Mesothelial cell of epicardium (in vitro differentiated cells): ENCODE data around the gene MAGIX. TPM values are rescaled to one million over a fixed set of nuclear protein-coding genes. Genes with fewer than 3 reads are reported as not detected.

Experiments
- DNase-seq, 2 experiments: peaks; one replicate each; pipeline ENCODE4 v3.0.0; 2021; ENCODE audit warnings: low spot score in 2 of 2; ENCODE audit not compliant: unreplicated experiment in 2 of 2
- H3K27ac Mint-ChIP-seq: 2 replicates; pipeline ENCODE4 v1.8.0; 2021; ENCODE audit warnings: mixed read lengths
- H3K27me3 Mint-ChIP-seq: 2 replicates; pipeline ENCODE4 v1.8.0; 2021; ENCODE audit warnings: low read depth, mixed read lengths
- H3K36me3 Mint-ChIP-seq: 2 replicates; pipeline ENCODE4 v1.8.0; 2021; ENCODE audit warnings: mixed read lengths
- H3K4me1 Mint-ChIP-seq: 2 replicates; pipeline ENCODE4 v1.8.0; 2021; ENCODE audit warnings: mixed read lengths
- H3K4me3 Mint-ChIP-seq: 2 replicates; pipeline ENCODE4 v1.8.0; 2021; ENCODE audit warnings: mild to moderate bottlenecking, moderate library complexity, mixed read lengths
- H3K9me3 Mint-ChIP-seq: 2 replicates; pipeline ENCODE4 v1.8.0; 2021; ENCODE audit warnings: mixed read lengths
- CTCF ChIP-seq: fragments of 200-600 bp; sonication (generic); IDR thresholded peaks from one replicate; pipeline ENCODE4 v1.5.0; 2021; ENCODE audit warnings: antibody characterized with exemption; ENCODE audit not compliant: unreplicated experiment
- total RNA-seq: library from RNA; stranded (reverse); gene quantifications from 3 replicates; pipeline ENCODE4 v1.2.1, GENCODE V29; 2021

Gene MAGIX
- total RNA-seq, 1 donor from 2014 or later, result 6.3 TPM

- H3K9me3 Mint-ChIP-seq, result peaks cover 25% of the 10 kb centered on the region
- no peak overlapping the region for H3K4me3 Mint-ChIP-seq
- TF ChIP-seq CTCF, result no peak
- DNase-seq, result no peak
- no peak overlapping the region for H3K27ac Mint-ChIP-seq
- H3K36me3 Mint-ChIP-seq, result no peaks in the 10 kb centered on the region
- no peaks in the 10 kb centered on the region for H3K4me1 Mint-ChIP-seq
- peaks cover 15% of the 10 kb centered on the region for H3K27me3 Mint-ChIP-seq
These were observed 51.9 kb downstream of the MAGIX start for GRCh38 chrX:49214416-49214815.

- Mint-ChIP-seq H3K27me3 (peaks cover 18% of the 10 kb centered on the region), H3K27ac (no peak overlapping the region), H3K9me3 (peaks cover 25% of the 10 kb centered on the region), H3K4me1 (no peaks in the 10 kb centered on the region), H3K36me3 (no peaks in the 10 kb centered on the region), H3K4me3 (no peak overlapping the region)
- TF ChIP-seq CTCF, result no peak
- no peak for DNase-seq
These were observed 52.5 kb downstream of the MAGIX start for GRCh38 chrX:49214996-49215526.

Other genes starting within 250 kb of the MAGIX start
- 9.3 to 10.3 TPM (median 9.7 TPM) in 3 replicates for gene PIM2, start 243.7 kb upstream of the MAGIX start, total RNA-seq
- 64.4 to 66.0 TPM (median 64.5 TPM) in 3 replicates for gene OTUD5, start 205.2 kb upstream of the MAGIX start, total RNA-seq
- gene KCND1, start 190.9 kb upstream of the MAGIX start, total RNA-seq, result 5.1 to 6.1 TPM (median 5.6 TPM) in 3 replicates
- 64.4 to 69.7 TPM (median 68.4 TPM) in 3 replicates for gene GRIPAP1, start 160.5 kb upstream of the MAGIX start, total RNA-seq
- gene TFE3, start 119.4 kb upstream of the MAGIX start, total RNA-seq, result 52.5 to 54.2 TPM (median 53.2 TPM) in 3 replicates
- gene CCDC120, start 103.8 kb upstream of the MAGIX start, total RNA-seq, result 33.5 to 35.1 TPM (median 33.7 TPM) in 3 replicates
- 30.5 to 32.0 TPM (median 31.7 TPM) in 3 replicates for gene PRAF2, start 88.8 kb upstream of the MAGIX start, total RNA-seq
- 48.6 to 59.9 TPM (median 53.2 TPM) in 3 replicates for gene WDR45, start 82.9 kb upstream of the MAGIX start, total RNA-seq
- 16.4 to 18.2 TPM (median 17.2 TPM) in 3 replicates for gene GPKOW, start 39.0 kb upstream of the MAGIX start, total RNA-seq
- gene PLP2, start 9.1 kb downstream of the MAGIX start, total RNA-seq, result 37.5 to 38.1 TPM (median 37.8 TPM) in 3 replicates
- 11.9 to 13.5 TPM (median 13.4 TPM) in 3 replicates for gene PRICKLE3, start 23.6 kb downstream of the MAGIX start, total RNA-seq
- gene SYP, start 37.4 kb downstream of the MAGIX start, total RNA-seq, result 0.27 to 0.33 TPM (median 0.32 TPM) in 3 replicates
- gene CACNA1F, start 70.6 kb downstream of the MAGIX start, total RNA-seq, result 0.32 to 0.75 TPM (median 0.47 TPM) in 3 replicates
- gene CCDC22, start 72.7 kb downstream of the MAGIX start, total RNA-seq, result 15.4 to 17.5 TPM (median 15.7 TPM) in 3 replicates
- 0.27 to 0.34 TPM (median 0.32 TPM) in 3 replicates for gene FOXP3, start 102.0 kb downstream of the MAGIX start, total RNA-seq
- 8.9 to 11.4 TPM (median 9.6 TPM) in 3 replicates for gene PPP1R3F, start 107.0 kb downstream of the MAGIX start, total RNA-seq
- not detected in 3 replicates for gene GAGE10, start 140.9 kb downstream of the MAGIX start, total RNA-seq
- not detected in 3 replicates for gene GAGE12J, start 159.3 kb downstream of the MAGIX start, total RNA-seq
- not detected in 3 replicates for gene GAGE13, start 168.8 kb downstream of the MAGIX start, total RNA-seq